Endothelial cell of umbilical vein (primary cell): Measurements from ENCODE around the gene SLC23A2.

ENCODE experiments used
- POLR2A ChIP-seq: IDR thresholded peaks from 2 replicates; pipeline ENCODE4 v1.6.1; 2012; ENCODE audit warnings: low read depth, mild to moderate bottlenecking, control low read depth, low read length
- TF ChIP-seq, protein P1 (sequence below), 2 donors: IDR thresholded peaks; 1 replicate in 1 of 2; 2 replicates in 1 of 2; pipeline ENCODE4 v1.5.1; 2011; ENCODE audit warnings: low read length in 2 of 2, mild to moderate bottlenecking in 2 of 2, moderate library complexity in 2 of 2, control low read depth in 1 of 2, inconsistent platforms in 1 of 2, low read depth in 1 of 2; ENCODE audit not compliant: insufficient read depth in 1 of 2; ENCODE audit errors: extremely low read depth in 1 of 2

DNA sequence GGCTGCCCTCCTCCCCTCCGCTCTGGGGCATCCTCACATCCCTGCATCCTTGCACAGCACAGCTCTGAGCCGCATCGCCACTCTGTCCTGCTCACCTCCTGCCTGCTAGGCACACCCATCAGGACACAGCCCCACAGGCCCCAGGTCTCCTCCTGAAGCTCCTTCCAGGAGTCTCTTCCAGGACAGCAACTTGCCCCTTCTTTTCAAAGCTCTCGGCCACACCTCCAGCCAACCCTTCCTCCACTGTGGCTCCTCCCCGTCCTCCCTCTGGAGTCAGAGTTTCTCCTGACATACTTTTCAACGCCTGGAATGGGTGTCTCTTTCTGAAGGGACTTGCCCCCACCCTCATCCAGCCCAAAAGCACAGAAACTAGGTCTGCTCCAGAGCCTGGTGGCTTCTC, 77.3 kb downstream of the SLC23A2 start:
- TF ChIP-seq, protein P1, sequence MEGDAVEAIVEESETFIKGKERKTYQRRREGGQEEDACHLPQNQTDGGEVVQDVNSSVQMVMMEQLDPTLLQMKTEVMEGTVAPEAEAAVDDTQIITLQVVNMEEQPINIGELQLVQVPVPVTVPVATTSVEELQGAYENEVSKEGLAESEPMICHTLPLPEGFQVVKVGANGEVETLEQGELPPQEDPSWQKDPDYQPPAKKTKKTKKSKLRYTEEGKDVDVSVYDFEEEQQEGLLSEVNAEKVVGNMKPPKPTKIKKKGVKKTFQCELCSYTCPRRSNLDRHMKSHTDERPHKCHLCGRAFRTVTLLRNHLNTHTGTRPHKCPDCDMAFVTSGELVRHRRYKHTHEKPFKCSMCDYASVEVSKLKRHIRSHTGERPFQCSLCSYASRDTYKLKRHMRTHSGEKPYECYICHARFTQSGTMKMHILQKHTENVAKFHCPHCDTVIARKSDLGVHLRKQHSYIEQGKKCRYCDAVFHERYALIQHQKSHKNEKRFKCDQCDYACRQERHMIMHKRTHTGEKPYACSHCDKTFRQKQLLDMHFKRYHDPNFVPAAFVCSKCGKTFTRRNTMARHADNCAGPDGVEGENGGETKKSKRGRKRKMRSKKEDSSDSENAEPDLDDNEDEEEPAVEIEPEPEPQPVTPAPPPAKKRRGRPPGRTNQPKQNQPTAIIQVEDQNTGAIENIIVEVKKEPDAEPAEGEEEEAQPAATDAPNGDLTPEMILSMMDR (IDR thresholded peaks at IDR 0.05; ENCODE audit: extremely low read depth in 1 of 2, insufficient read depth in 1 of 2, low read depth in 1 of 2, low read length in 2 of 2), result no peak
- TF ChIP-seq POLR2A, result no peak
